ENCODE data around the gene GALNT14.

Gene GALNT14

GRCh38 chr2:31003749-31004148, 134.5 kb downstream of the GALNT14 start:
- DNase-seq: no peak

- no peak for DNase-seq
Measured at GRCh38 chr2:31002537-31003150, 135.6 kb downstream of the GALNT14 start.

GRCh38 chr2:31000970-31001369, 137.3 kb downstream of the GALNT14 start:
- DNase-seq: no peak

GRCh38 chr2:30998672-30999071, 139.6 kb downstream of the GALNT14 start:
- DNase-seq: no peak

- no peak for DNase-seq
Measured at GRCh38 chr2:30997979-30998378, 140.3 kb downstream of the GALNT14 start.

GRCh38 chr2:30994227-30995056, 143.8 kb downstream of the GALNT14 start:
- DNase-seq: no peak

GRCh38 chr2:30992781-30993180, 145.5 kb downstream of the GALNT14 start:
- no peak for DNase-seq

GRCh38 chr2:30990671-30991070, 147.6 kb downstream of the GALNT14 start:
- no peak for DNase-seq

- DNase-seq: no peak
Measured at GRCh38 chr2:30990176-30990575, 148.1 kb downstream of the GALNT14 start.

- DNase-seq: no peak
Measured at GRCh38 chr2:30989746-30990145, 148.5 kb downstream of the GALNT14 start.

GRCh38 chr2:30987566-30987965, 150.7 kb downstream of the GALNT14 start:
- DNase-seq: no peak

- DNase-seq: no peak
Measured at GRCh38 chr2:30986231-30986580, 152.0 kb downstream of the GALNT14 start.

GRCh38 chr2:30985493-30986230, 152.6 kb downstream of the GALNT14 start:
- no peak for DNase-seq

GRCh38 chr2:30984148-30984547, 154.1 kb downstream of the GALNT14 start:
- DNase-seq: no peak

- no peak for DNase-seq
Measured at GRCh38 chr2:30981510-30981909, 156.7 kb downstream of the GALNT14 start.

- no peak for DNase-seq
Measured at GRCh38 chr2:30981096-30981495, 157.1 kb downstream of the GALNT14 start.

GRCh38 chr2:30979822-30980245, 158.4 kb downstream of the GALNT14 start:
- peak; percentile 57 for DNase-seq

- DNase-seq: peak; percentile 16
Measured at GRCh38 chr2:30978854-30979253, 159.4 kb downstream of the GALNT14 start.

- DNase-seq: peak; percentile 76
Measured at GRCh38 chr2:30978044-30978443, 160.2 kb downstream of the GALNT14 start.

- no peak for DNase-seq
Measured at GRCh38 chr2:30975156-30975555, 163.1 kb downstream of the GALNT14 start.

- no peak for DNase-seq
Measured at GRCh38 chr2:30974554-30974953, 163.7 kb downstream of the GALNT14 start.

GRCh38 chr2:30974092-30974491, 164.1 kb downstream of the GALNT14 start:
- DNase-seq: no peak

GRCh38 chr2:30971231-30972025, 166.8 kb downstream of the GALNT14 start:
- no peak for DNase-seq
